KOPT-K1 (cell line): ENCODE data around the gene ABI3.
"Not testable (repeated sequence)": the region's sequence is repeated elsewhere in the genome, so short reads cannot be mapped to it uniquely, and the experiment has no call there.

Source experiments
- H3K27ac ChIP-seq: fragments of 200-600 bp; sonication (generic); 2 replicates; pipeline ENCODE4 v1.5.1; 2016; ENCODE audit warnings: antibody characterized with exemption, mild to moderate bottlenecking, low read depth, low read length; ENCODE audit not compliant: poor library complexity, severe bottlenecking
- H3K36me3 ChIP-seq: fragments of 200-600 bp; sonication (generic); 2 replicates; pipeline ENCODE4 v1.5.1; 2017; ENCODE audit warnings: antibody characterized with exemption, mild to moderate bottlenecking, low read length, moderate library complexity; ENCODE audit not compliant: insufficient read depth
- H3K9me3 ChIP-seq: fragments of 200-600 bp; sonication (generic); 2 replicates; pipeline ENCODE4 v1.5.1; 2017; ENCODE audit warnings: antibody characterized with exemption, low read length, mild to moderate bottlenecking; ENCODE audit not compliant: insufficient read depth, poor library complexity, severe bottlenecking

ABI3 gene

DNA sequence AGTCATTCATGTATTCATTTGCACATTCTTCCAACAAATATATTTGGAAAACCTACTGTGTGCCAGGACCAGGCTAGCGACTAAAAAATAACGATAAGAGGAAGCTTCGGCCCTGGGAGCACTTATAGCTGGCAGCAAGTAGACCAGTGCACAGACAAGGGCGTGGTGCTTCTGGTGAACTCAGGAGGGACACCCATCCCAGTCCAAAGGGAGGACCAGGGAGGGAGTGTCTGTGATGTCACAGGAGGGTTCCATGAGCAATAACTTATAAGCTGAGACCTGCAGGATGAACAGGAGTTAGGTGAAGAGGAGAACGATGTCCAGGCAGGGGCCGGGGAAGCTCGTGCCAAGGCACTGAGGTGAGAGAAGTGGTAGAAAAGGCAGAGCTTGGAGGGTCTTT, 37.4 kb downstream of the ABI3 start:
- Histone ChIP-seq H3K9me3 (no peaks in the 10 kb centered on the region), H3K27ac (no peak overlapping the region), H3K36me3 (no peaks in the 10 kb centered on the region)

DNA sequence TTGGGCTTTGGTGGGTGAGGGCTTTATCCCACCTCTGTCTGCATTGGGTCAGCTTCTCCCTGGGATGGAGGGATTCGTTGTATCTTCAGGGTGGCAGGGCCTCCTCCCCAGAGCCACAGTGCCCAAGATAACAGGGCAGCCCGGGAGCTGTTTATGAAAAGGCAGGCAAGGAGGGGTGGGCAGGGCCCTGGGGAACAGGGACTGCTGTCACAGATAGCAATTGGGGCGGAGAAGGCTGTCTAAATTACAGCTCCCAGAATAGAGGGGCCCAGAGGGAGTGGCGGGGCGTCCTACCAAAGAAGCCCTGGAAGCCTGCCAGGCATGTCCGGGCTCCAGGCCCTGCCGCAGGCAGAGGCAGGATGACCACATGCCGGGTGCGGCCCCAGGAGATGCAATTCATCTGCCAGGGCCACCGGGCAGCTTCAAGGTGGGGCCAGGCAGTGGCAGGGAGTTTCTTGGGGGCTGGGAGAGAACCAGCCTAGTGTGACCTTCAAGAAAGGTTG, 38.8 kb downstream of the ABI3 start:
- H3K27ac ChIP-seq = no peak overlapping the region

DNA sequence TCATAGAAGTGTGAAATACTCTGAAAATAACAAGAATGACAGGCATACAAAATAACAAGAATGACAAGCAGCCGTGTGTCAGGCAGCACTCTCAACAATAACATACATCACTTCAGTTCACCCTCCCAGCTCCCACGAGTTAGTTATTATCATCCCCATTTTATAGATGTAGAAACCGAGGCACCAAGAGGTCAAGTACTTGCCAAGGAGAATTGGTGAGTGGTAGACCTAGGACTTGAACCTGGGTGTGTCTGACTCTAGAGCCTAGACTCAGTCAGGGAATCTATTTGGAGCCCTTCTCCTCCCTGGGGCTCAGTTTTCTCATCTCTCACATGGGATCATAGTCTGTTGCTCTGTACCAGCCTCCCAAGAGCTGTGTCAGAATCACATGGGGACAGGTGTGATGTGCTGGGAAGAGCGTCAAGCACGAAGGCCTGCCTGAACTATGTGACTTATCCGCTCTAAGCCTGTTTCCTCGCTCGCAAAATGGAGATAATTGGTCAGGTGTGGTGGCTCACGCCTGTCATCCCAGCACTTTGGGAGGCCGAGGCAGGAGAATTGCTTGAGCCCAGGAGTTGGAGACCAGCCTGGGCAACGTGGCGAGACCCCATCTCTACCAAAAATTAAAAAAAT, 39.5 kb downstream of the ABI3 start:
- no peaks in the 10 kb centered on the region for H3K9me3 ChIP-seq
- no peaks in the 10 kb centered on the region for H3K36me3 ChIP-seq
- no peak overlapping the region for H3K27ac ChIP-seq

More for the DNA sequence above, 38.8 kb downstream of the ABI3 start:
- no peaks in the 10 kb centered on the region for H3K36me3 ChIP-seq
- no peaks in the 10 kb centered on the region for H3K9me3 ChIP-seq

DNA sequence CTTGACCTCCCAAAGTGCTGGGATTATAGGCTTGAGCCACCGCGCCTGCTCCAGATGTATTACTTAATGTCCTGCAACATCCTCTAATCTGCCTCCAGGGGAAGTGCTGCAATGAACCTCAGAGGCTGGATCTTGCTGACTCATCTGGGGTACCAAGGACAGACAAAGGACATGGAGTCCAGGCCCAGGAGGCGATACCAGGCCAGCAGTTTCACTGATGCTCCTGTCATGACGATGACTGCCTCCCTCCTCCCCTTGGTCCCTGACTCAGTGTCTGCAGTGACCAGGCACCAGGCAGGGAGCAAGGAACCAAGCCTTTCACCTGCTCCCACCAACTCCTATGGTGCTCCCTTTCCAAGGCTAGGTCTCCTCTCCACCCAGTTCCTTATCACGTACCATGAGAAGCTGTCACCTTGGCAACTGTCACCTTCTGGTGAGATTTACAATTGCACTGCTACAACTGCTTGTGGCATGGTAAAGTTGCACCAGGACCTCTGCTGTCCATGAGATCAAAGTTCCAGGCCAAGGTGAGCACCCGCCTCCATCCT, 41.7 kb downstream of the ABI3 start:
- Histone ChIP-seq H3K9me3 (no peaks in the 10 kb centered on the region), H3K36me3 (no peaks in the 10 kb centered on the region), H3K27ac (no peak overlapping the region)

DNA sequence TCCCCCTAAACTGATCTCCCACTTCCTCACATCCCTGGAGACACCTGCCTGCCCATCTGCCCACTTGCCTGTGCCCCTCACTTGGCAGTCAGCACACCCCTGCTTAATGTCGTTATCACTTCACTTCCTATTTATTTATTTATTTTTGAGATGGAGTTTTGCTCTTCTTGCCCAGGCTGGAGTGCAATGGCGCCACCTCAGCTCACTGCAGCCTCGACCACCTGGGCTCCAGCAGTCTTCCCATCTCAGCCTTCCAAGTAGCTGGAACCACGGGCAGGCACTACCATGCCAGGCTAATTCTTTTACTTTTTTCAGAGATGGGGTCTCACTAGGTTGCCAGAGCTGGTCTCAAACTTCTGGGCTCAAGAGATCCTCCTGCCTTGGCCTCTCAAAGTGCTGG, 43.6 kb downstream of the ABI3 start:
- Histone ChIP-seq H3K9me3 (no peaks in the 10 kb centered on the region), H3K36me3 (no peaks in the 10 kb centered on the region), H3K27ac (no peak overlapping the region)

DNA sequence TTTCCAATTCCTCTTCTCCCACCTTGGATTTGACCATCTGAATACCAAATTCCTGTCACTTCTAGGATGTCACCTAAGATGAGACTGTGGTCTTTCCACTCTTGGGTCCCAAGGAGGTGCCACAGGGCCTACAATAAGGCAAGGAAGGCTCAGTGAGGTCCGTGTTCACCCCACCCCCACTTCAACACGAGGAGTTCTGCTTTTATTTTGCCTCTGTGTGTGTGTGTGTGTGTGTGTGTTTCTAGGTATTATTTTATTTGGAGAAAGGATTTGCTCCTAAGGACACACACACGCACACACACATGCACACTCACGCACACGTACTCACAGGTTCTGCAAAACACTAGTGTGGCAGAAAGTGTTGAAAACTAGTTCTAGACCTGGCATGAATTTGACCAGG, 44.6 kb downstream of the ABI3 start:
- Histone ChIP-seq H3K27ac (no peak overlapping the region), H3K36me3 (no peaks in the 10 kb centered on the region), H3K9me3 (no peaks in the 10 kb centered on the region)

DNA sequence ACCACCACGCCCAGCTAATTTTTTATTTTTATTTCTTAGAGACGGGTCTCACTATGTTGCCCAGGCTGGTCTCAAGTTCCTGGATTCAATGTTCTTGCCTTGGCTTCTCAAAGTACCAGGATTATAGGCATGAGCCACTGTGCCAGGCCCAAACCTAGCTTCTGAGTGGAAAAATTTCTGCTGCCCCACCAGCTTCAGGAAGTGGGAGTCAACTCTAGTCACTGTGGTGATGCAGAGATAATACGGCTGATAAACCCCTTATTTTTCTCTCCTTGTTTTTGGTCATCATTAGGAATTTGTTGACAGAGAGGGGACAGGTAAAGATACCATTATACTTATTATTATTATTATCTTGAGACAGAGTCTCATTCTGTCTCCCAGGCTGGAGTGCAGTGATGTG, 47.9 kb downstream of the ABI3 start:
- Histone ChIP-seq H3K36me3 (no peaks in the 10 kb centered on the region), H3K27ac (no peak overlapping the region), H3K9me3 (no peaks in the 10 kb centered on the region)

DNA sequence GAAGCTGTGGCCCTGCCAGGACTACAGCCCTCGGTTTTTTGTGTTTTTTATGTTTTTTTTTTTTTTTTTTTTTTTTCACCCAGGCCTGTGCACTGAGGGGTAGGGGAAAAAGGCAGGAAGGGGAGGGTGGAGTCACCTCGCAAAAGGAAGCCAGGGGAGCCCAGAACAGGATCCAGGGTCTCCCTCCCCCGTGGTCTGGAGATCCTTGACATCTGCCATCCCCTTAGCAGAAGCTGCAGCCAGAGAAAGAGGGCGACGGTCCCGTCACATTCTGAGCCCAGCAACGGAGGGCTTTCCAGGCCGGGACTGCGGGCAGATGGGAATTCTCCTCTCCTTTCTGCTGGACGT, 49.1 kb downstream of the ABI3 start:
- H3K9me3 ChIP-seq = no peaks in the 10 kb centered on the region
- H3K27ac ChIP-seq = no peak overlapping the region
- no peaks in the 10 kb centered on the region for H3K36me3 ChIP-seq

DNA sequence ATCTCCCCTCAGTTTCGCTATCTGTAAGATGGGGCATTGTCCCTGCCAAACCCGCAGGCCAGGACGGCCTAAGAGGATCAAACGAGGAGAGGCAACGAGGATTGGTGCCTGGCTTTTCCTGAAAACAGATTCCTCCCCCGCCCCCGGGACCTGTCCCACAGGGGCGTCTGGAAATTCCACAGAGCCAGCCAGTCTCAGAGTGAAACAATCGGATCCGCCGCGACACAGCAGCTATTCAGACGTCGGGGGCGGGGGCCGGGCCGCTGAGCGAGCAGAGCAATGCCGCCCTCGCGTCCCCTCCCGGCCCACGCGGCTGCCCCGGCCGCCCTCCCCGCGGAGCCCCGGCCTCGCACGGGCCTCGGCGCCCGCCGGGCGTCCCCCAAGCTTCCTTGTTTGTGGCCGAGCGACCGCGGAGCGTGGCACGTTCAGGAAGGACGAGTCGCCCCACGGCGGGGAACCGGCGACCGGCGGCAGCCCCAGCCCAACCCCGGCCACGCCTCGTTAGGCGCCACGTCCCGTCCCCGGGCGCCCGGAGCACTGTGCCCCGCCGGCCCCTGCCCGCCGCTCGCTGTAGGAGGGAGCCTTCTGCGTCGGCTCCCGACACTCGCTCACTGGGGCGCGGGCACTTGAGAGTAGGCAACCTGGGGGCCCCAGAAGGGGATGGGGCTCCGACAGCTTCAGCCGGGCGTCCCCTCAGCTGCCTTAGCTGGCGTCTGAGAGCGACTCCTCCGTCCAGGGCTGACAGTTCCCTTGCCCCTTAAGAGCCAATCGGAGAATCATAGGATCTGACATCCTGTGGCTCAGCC, 49.7 kb downstream of the ABI3 start:
- Histone ChIP-seq H3K36me3 (no peaks in the 10 kb centered on the region), H3K27ac (no peak overlapping the region), H3K9me3 (no peaks in the 10 kb centered on the region)

DNA sequence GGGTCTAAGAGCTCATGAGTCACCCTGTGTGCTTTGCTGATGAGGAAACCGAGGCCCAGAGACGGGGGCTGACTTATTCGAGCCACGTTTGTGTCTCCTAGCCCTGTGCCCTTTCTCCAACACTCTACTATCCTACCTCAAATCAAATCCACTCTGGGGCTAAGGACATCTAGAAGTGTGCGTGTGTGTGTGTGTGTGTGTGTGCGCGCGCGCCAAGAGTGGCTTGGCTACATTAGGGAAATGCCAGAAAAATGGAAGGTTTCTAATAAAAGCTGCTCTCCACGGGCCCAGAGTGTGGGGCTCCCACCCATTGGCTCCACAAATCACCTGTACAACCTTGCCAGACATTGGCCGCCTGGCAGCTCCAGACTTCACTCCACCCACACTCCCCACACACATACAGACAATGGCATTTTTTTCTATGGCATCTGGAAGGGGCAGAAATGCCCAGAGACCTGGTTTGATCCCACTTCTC, 50.3 kb downstream of the ABI3 start:
- Histone ChIP-seq H3K27ac (no peak overlapping the region), H3K36me3 (no peaks in the 10 kb centered on the region), H3K9me3 (no peaks in the 10 kb centered on the region)

DNA sequence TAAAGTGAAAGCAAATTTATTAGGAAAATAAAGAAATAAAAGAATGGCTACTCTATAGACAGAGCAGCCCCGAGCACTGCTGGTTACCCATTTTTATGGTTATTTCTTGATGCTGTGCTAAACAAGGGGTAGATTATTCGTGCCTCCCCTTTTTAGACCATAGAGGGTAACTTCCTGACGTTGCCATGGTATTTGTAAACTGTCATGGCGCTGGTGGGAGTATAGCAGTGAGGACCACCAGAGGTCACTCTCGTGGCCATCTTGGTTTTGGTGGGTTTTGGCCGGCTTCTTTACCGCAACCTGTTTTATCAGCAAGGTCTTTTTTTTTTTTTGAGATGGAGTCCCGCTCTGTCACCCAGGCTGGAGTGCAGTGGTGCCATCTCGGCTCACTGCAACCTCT, 51.0 kb downstream of the ABI3 start:
- H3K27ac ChIP-seq, H3K9me3 ChIP-seq, H3K36me3 ChIP-seq: not testable (repeated sequence)

DNA sequence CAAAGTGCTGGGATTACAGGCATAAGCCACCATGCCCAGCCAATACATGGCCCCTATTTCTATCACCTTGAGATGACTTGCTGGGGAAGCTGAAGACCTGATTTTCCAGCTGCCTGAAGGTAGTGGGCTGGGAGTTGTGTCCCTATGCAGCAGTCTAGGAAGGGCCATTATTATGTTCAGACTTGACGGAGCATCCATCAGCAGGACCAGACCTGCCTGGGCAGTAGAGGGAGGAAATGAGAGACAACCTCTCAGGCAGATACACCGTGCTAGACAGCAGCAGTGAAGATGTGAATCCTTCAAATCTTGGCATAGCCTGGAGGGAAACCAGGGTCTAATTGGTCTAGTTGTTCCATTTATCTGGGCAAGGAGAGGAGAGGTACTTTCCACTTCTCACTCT, 55.7 kb downstream of the ABI3 start:
- Histone ChIP-seq H3K9me3 (no peaks in the 10 kb centered on the region), H3K27ac (no peak overlapping the region), H3K36me3 (no peaks in the 10 kb centered on the region)

DNA sequence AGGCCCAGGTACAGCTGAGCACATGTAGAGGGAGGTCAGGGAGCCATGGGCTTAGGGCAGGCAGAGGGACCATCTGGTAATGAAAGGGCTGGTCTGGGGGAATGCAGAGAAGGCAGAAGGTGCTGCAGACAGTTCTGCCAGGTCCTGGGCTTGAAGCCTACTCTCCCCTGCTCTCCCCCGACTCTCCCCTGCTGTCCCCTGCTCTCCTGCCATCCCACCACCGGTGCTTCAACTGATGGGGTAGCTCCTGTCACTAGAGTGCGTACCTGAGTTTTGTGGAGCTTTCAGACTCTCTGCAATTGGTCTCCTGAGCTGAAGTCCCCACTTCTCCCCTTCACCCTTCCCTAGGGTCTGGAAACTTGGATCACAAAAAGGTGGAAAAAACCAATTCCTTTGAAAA, 57.4 kb downstream of the ABI3 start:
- no peak overlapping the region for H3K27ac ChIP-seq
- H3K9me3 ChIP-seq = no peaks in the 10 kb centered on the region
- no peaks in the 10 kb centered on the region for H3K36me3 ChIP-seq

DNA sequence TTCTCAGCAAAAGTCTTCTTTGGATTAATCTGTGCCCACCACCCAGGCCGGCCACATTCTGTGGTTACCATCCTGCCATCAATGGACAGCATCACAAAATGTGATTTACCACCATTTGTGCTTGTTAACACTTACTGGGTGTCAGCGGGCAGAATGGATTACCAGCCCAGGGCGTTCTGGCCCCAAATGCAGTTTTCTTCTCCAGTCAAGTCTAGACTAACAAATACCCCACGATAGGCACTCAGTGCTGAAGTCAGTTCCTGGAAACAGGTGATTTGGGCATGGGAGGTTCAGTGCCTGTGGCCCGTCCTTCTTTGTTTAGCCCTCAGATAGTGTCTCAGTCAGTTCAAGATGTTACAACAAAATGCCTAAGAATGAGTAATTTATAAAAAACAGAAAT, 58.8 kb downstream of the ABI3 start:
- Histone ChIP-seq H3K36me3 (no peaks in the 10 kb centered on the region), H3K27ac (no peak overlapping the region), H3K9me3 (no peaks in the 10 kb centered on the region)
